Stromal cell of bone marrow (primary cell): ENCODE results near the gene REM2.
A peak's percentile ranks its signal among the peaks of the same experiment; 100 is the strongest.
"Not testable (repeated sequence)": the region's sequence is repeated elsewhere in the genome, so short reads cannot be mapped to it uniquely, and the experiment has no call there.

Source experiments
- DNase-seq: peaks from one replicate; pipeline ENCODE4 v3.0.0-alpha.2; 2012; ENCODE audit warnings: low read depth

The REM2 gene

GRCh38 chr14:22848351-22849164, 34.5 kb upstream of the REM2 start:
- DNase-seq: peak; percentile 93

- peak; percentile 83 for DNase-seq
These were observed 33.7 kb upstream of the REM2 start for GRCh38 chr14:22849212-22849819.

DNA sequence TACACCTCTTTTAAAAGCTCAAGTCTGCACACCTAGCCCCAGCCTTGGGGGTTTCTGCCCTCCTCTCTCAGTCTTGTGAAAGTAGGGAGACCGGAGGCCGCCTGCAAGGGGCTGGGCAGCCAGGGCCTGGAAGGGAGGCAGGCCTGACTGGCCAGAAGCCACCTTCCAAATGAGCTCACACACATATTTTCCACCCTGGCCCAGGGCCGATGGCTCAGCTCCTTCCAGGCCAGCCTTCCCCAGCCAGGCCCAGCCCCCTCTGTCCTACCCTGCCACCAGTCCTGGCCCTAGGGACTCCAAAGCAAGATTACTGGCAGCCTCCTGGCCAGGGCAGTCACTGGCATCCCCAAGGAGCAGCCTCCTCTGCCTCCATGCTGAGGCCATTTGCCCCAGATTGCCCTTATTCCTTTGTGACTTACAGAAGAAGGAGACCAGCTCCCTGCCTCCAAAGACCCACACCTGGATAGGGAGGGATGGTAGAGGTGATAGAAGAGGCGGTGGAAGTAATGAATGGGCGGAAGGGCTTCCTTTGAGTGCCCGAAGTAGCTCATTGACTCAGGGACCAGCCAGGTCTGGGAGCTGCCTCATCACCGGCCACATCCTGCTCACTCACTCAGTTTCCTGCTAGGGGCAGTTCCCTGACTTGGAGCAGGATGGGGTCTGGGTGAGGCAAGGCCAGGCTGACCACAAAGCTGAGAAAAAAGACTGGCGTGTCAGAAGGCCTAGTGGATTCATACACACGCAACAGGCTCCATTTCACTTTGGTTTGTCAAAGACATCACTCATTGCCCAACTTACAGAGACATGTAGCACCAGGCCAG, 31.9 kb upstream of the REM2 start:
- DNase-seq: peak; percentile 100

DNA sequence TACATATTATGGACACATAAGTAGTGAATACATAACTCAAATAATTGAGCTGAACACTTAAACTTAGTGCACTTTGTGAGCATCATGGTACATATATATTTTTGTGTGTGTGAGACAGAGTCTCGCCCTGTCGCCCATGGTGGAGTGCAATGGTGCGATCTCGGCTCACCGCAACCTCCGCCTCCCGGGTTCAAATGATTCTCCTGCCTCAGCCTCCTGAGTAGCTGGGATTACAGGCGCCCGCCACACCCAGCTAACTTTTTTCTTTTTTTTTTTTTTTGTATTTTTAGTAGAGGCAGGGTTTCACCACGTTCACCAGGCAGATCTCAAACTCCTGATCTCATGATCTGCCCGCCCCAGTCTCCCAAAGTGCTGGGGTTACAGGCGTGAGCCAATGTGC, 30.8 kb upstream of the REM2 start:
- DNase-seq: not testable (repeated sequence)

- DNase-seq: no peak
These were observed 30.5 kb upstream of the REM2 start for GRCh38 chr14:22852599-22852939.

DNA sequence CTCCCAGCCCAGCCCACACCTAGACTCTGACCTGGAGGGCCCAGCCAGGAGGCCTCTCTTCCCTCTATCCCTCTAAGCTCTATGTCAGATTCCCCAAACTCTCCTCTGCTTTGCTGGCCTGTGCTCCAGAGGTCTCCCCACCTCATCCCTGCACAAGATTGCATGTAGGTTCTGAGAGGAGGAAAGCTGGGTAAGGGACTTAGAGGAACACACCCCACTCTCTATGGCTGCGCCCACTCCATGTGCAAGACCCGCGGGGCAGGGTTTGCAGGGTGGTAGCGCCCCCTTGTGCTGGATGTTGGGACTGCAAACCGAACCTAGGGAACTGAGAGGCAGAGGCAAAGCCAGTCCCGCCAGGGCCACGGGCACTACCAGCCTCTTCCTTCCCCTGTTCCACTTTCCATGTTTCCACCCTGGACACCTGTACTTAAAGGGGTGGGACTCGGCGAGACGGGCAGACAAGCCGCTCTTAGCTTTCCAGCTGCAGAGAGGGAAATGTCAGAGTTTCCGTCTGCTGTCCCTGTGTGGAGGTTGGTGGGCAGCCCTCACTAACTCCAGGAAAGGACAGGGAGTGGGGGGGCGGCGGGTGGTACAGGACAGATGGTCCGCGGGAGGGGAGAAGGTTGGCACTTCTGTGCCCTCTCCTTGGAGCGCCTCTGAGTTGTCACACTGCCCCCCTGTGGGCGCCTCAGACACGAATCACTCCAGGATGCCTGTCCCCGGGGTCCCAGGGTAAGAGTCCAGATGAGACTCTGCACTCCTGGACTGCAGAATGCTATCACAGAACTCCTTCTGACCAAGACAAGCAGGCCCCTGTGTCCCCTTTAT, 29.9 kb upstream of the REM2 start:
- peak; percentile 66 for DNase-seq

DNA sequence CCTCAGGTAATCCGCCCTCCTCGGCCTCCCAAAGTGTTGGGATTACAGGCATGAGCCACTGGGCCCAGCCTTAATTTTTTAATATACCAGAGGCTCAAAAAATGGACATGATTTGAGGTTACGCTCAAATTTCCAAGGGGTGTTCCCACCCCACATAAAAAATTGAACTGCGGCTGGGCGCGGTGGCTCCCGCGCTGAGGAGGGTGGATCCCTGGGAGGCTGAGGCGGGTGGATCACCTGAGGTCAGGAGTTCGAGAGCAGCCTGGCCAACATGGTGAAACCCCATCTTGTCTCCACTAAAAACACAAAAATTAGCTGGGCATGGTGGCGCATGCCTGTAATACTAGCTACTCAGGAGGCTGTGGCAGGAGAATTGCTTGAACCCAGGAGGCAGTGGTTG, 28.7 kb upstream of the REM2 start:
- DNase-seq: not testable (repeated sequence)

DNA sequence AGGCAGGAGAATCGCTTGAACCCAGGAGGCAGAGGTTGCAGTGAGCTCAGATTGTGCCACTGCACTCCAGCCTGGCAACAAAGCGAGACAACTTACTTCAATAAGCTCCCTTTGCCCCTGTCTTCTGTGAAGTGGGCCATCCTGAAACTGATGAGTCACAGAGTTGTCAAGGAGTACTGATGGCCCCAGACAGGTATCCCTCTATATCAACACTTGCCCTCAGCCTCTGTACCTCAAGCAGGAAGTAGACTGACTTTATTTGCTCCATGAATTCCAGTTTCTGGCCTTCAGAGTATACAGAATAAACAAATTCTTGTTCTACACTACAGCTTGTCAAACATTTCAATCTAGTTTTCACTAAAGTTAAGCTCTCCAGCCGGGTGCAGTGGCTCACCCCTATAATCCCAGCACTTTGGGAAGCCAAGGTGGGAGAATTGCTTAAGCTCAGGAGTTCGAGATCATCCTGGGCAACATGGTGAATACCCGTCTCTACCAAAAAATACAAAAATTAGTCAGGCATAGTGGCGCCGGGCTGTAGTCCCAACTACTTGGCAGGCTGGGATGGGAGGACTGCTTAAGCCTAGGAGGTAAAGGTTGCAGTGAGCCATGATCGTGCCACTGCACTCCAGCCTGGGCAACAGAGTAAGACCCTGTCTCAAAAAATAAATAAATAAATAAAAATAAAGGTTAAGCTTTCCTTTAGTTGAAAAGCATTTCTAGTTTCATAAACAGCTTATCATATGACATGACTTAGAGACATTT, 27.9 kb upstream of the REM2 start:
- DNase-seq: no peak

- DNase-seq: no peak
These were observed 26.6 kb upstream of the REM2 start for GRCh38 chr14:22856428-22856827.

- not testable (repeated sequence) for DNase-seq
These were observed 22.6 kb upstream of the REM2 start for GRCh38 chr14:22860377-22860776.

- no peak for DNase-seq
These were observed 21.4 kb upstream of the REM2 start for GRCh38 chr14:22861651-22862050.

DNA sequence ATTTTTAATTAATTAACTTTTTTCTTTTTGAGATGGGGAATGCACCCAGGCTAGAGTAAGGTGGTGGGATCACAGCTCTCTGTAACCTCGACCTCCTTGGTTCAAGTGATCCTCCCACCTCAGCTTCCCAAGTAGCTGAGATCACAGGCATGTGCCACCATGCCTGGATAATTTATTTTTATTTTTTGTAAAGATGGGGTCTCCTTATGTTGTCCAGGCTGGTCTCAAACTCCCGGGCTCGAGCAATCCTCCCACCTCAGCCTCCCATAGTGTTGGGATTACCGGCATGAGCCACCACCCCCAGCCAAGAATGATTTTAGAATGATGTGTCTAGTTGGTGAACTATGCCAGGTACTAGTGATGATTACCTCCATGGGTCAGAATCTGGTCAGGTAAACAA, 18.0 kb upstream of the REM2 start:
- DNase-seq: no peak

- DNase-seq: no peak
These were observed 17.3 kb upstream of the REM2 start for GRCh38 chr14:22865424-22866405.

- DNase-seq: no peak
These were observed 16.1 kb upstream of the REM2 start for GRCh38 chr14:22866874-22867273.

DNA sequence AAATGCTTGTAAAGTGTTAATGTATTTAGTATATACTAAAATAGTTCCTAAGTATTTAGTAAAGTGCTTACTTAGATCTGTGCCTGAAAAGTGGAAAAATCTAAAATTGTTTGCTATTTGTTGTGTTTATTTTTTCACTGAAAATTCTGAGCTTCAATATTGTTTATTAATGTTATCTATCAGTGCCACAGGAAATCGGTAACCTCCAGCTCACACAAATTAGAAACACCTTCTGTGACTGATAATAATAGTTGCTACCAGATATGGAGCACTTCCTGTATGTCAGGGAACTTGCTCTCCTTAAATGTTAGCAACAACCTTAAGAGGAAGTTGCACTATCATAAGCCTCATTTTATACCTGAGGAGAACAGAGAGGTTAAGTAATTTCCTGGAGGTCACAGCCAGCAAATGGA, 12.2 kb upstream of the REM2 start:
- no peak for DNase-seq

GRCh38 chr14:22871224-22872032, 11.6 kb upstream of the REM2 start, which contains the start of gene LRP10:
Gene LRP10 (plus strand): TSS chr14:22871740. CDS start chr14:22872304, 564 bp downstream.
- DNase-seq: peak; percentile 82

DNA sequence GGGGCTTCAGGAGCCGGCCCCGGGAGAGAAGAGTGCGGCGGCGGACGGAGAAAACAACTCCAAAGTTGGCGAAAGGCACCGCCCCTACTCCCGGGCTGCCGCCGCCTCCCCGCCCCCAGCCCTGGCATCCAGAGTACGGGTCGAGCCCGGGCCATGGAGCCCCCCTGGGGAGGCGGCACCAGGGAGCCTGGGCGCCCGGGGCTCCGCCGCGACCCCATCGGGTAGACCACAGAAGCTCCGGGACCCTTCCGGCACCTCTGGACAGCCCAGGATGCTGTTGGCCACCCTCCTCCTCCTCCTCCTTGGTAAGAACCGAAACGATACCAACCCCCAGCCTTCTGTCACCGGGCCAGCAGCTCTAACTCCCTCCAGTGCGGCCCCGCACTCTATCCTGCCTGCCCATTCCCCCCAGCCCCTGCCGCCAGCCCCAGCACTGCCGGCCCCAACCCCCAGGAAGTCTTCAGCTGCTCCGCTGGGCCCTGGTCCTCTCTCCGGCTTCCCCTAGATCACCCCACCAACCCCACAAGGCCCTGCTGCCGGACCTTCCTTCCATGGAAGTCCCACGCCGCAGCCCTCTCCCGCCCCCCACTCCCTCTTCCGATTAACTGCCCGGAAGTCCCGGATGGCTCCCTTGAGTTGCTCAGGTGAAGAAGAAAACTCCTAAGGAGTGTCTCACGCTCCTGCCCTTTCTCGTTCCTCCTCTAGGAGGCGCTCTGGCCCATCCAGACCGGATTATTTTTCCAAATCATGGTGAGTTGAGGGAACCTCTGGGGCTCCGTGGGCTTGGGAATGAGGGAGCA, 10.8 kb upstream of the REM2 start:
- peak; percentile 67 for DNase-seq

DNA sequence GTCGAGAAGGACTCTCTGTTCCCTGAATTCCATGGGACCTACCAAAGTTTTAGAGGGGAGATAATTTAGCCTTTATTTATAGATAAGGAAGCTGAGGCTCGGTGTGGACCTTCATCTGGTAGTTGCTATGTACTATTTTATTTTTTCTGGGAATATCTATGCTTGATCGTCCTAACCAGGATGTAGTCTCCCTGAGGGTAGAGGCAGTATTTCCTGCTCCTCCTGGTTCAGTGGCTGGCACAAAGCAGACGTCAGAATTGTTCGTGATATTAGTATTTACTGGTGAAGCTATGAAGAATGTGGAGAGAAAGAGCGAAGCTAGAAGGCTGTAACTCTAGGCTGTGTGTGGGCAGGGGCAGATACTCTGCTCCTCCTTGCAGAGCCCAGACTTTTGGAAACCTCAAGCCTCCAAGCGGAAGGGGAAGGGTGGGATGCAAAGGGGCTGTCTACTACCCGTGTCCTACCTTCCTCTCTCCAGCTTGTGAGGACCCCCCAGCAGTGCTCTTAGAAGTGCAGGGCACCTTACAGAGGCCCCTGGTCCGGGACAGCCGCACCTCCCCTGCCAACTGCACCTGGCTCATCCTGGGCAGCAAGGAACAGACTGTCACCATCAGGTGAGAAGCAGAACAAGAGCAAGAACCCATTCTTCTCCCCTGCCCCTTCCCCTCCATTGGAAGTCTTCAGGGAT, 10.0 kb upstream of the REM2 start:
- no peak for DNase-seq
